GM12874 (cell line): Measurements from ENCODE around the gene PAGR1.

Experiments used
- TF ChIP-seq, protein P1 (sequence below): IDR thresholded peaks from 2 replicates; pipeline ENCODE4 v1.5.1; 2011; ENCODE audit warnings: low read depth, mild to moderate bottlenecking, control low read depth, low read length, moderate library complexity; ENCODE audit not compliant: insufficient read depth

PAGR1 gene

DNA sequence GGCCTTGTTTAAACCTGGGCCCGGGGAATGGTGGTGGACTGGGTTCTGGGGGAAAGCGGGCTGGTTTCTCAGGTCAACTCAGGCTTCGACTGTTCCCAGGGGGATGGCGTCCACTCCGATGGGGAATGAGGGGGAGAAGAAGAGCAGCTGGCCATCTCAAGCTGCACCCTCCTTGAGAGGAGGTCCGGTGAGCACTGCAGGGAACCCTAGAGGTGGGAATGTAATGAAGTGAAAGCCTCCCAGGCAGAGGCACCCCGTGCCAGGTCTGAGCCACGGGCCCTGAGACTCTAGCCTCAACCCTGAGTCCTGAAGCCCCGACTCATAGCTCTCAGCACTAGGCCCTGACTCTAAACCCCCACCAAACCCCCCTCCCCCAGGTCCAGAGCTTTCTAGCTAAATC lies 48.3 kb downstream of the PAGR1 start:
- TF ChIP-seq, protein P1, sequence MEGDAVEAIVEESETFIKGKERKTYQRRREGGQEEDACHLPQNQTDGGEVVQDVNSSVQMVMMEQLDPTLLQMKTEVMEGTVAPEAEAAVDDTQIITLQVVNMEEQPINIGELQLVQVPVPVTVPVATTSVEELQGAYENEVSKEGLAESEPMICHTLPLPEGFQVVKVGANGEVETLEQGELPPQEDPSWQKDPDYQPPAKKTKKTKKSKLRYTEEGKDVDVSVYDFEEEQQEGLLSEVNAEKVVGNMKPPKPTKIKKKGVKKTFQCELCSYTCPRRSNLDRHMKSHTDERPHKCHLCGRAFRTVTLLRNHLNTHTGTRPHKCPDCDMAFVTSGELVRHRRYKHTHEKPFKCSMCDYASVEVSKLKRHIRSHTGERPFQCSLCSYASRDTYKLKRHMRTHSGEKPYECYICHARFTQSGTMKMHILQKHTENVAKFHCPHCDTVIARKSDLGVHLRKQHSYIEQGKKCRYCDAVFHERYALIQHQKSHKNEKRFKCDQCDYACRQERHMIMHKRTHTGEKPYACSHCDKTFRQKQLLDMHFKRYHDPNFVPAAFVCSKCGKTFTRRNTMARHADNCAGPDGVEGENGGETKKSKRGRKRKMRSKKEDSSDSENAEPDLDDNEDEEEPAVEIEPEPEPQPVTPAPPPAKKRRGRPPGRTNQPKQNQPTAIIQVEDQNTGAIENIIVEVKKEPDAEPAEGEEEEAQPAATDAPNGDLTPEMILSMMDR = no peak

DNA sequence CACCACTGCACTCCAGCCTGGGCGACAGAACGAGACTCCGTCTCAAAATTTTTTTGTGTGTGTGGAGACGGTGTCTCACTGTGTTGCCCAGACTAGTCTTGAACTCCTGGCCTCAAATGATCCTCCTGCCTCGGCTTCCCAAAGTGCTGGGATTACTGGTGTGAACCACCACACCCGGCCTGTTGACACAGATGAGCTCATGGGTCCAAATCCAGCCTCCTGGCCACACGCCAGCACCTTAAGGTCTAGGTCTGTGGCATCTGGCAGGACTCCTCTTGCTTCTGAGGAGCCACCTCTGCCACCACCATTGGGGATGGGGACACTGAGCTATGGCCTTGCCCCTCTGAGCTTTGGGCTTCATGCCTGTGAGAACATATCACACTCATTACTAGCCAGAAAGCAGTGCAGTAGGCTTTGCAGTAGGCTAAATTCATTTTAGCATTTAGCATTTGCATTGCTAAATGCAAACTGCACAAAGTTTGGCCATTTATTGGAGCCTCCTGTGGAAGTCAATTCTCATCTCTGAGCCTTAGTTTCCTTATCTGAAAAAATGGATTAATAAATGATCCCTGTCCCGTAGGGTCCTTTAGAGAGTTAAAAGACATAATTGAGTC lies 52.6 kb downstream of the PAGR1 start:
- TF ChIP-seq, protein P1 = no peak
